SIG-M5 (cell line): ENCODE measurements around the gene SFMBT2.
"Not testable (repeated sequence)": the region's sequence is repeated elsewhere in the genome, so short reads cannot be mapped to it uniquely, and the experiment has no call there.

Source experiments
- DNase-seq: peaks from one replicate; lab custom pipeline; 2025; lab: John Stamatoyannopoulos, UW

SFMBT2 gene

DNA sequence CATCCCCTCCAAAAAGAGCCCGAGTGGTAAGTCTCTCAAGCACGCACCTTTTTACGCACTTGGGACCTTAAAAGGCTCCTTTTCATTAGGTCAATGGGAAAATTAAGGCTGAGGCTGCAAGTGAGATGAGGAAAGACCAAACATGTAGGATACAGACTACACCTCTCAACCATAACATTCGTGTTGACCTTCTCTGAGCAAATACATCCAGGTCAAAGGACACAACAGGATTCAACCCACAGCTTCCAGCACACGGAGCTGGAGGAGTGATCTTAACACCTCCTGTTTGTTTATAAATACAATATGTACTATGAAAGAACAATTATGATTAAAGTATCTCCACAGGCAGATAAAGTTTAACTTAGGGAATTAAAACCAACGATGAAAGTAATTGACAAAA is 9.7 kb downstream of the SFMBT2 start:
- DNase-seq: no peak

DNA sequence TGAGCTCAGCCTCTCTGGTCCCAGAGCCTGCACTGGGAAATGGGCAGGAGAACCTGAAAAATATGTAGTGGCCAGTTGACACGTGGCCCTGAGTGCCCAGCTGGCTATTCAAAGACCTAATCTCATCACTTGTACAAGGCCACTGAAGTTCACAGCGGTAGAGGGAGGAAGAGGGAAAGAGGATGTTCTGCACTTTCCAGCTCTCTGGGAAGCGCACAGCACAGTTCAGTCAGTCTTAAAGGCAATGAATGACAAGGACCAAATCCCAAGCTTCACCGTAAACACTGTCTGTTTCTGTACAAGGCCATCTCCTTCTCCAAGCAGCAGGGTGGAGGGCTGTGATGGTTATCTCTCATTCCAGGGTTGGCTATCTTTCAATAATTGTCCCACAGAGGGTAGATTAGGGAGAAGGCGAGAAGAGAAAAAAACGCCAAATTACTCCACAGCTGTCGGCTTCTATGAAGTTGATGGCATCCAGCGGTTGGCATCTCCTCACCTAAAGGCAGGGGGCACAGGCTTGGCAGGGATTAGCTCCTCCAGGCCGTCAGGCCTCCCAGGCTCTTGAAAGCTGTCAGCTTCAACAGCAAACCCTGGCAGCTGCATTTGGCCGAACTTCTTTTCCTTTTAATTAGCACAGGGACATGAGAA is 10.6 kb downstream of the SFMBT2 start:
- DNase-seq: no peak

DNA sequence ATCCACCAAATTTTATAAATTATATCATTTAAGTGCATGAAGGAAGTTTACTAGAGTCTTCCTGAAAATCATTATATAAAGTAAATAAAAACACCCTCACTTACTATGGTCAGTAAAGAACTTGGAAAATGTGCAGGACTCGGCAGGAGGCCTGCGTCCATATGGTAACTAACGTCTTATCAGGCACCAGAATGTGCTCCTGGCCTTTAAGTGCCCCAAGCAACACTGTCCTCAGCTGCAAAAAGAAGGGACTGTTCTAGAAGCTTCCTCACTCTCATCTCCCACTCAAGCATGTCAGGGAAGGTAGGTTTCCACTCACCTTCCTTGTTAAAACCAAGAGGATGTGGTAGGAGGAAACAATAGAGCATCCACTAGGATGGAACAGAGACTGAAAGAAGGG is 11.3 kb downstream of the SFMBT2 start:
- DNase-seq: no peak

DNA sequence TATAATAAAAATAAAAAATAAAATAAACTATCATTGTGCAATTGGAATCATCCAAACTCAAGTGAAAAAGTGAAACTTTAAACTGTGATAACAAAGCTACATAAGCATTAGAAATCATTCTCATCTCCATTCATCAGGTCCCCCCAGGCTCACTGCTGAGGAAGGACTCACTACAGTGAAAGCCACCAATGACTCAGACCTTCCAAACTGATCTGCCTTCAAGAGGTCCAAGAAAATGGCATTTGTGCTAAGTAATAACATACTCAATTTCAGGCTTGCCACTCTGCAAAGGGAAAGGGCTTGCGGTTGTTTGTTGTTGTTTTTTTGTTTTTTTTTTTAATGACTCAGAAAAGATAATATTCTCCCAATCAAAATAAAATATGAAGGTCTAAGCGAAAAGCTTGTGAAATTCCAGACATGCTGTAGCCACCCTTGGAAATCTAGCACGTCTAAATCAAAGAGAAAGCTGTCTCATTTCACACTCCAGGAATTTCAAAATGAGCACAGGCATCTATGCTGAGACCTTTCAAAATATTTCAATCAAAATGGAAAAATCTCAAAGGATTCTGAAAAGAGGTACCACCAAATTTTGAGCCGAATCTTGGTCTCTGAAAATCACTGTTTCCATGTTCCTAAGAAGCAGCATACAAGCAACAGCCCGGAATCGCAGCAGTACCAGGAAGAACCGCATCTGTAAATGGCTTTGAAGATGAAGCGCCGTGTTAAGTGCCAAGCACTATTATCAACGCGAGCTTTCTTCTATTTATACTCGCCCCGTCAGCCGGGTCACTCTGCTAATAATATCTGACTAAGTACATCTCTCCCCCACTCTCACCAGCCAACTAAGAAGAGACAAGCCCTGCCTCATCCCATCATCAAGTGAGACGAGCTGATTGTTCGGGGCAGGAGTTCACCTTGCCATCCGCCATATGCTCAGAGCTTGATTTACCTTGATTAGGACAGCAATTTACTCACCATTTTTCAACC is 13.5 kb downstream of the SFMBT2 start:
- DNase-seq: no peak

DNA sequence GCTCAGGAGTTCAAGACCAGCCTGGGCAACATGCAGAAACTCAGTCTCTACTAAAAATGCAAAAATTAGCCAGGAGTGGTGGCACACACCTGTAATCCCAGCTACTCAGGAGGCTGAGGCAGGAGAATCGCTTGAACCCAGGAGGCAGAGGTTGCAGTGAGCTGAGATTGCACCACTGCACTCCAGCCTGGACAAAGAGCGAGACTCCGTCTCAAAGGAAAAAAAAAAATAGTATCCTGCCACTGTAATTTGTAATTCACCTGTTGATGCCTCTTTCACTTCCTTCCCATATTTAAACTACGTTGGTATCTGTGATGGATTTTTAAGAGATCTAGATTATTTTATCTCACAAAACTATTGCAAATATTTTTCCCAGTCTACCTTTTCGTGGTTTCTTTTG is 18.5 kb downstream of the SFMBT2 start:
- not testable (repeated sequence) for DNase-seq

DNA sequence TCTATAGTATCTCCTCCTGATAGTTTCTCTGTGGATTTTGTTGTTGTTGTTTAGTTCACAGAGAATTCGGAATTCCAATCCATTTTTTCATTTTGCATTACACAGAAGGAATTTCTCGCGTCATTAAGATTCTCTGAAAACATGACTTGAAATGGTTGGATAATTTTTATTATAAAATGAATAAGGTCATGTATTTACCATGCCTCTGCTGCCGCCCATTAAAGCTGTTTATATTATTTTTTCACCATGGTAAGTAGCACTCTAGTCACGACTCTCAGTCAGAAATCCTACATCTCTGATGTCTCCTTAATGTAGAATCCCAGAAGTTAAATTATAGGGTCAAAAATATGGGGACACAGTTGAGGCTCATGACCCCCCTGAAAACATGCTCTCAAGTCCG is 19.1 kb downstream of the SFMBT2 start:
- no peak for DNase-seq

DNA sequence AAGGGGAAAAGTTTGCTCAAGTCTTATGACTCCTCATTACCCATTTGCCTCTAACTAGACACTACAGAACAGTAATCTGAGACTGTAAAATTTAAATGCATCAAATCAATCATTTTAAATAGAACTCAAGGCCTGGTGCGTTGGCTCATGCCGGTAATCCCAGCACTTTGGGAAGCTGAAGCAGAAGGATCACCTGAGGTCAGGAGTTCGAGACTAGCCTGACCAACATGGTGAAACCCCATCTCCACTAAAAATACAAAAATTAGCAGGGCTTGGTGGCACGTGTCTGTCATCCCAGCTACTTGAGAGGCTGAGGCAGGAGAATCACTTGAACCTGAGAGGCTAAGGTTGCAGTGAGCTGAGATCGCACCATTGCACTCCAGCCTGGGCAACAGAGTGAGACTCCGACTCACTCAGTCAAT is 20.1 kb downstream of the SFMBT2 start:
- DNase-seq: not testable (repeated sequence)

DNA sequence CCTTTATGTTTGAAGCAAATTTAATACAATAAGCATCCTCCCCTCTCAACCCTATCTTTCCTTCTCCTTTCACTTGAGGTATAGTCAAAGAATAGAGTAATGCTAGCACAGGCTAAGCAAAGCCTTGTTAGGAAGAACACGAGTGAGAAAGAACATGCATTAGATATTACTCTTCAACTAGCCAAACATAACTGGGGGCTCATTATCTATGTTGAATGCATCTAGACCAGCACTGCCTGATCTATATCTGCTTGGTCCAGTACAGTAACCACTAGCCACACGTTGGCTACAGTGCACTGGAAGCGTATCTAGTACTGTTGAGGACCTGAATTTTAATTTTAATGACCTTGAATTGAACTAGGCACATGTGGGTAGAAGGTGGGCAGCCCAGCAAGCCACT is 21.0 kb downstream of the SFMBT2 start:
- DNase-seq: no peak

DNA sequence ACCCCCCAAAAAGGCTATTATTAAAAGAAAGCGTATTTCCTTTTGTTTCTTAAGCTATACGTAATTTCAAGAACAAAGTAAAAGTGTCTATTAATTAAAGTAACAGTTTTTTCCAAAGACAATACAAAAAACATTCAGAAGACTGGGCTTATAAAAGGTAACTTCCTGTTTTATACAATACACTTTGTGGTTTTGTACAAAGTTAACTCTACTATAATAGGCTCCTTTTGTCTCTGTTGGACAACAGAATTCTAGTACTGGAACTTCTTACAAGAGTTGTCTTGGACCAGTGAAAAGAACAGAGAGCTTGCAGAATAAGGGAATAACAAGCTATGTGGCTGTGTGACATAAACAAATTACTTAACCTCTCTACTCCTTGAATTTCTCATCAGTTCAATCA is 21.5 kb downstream of the SFMBT2 start:
- DNase-seq: no peak

DNA sequence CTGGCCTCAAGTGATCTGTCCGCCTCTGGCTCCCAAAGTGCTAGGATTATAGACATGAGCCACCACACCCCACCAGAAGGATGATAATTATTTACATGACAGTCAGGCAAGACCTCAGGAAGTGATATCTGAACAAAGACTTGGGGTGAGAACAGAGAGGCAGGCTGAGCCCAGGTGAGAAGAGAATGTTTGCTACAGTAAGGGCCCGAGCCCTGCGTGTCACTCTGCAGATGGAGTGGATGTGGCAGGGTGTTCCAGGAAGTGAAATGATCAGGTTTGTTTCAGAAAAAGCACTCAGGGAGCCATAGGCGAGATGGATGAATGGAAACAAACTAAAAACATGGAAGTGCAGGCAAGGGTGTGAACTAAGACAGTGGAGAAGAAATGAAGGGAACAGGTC is 22.2 kb downstream of the SFMBT2 start:
- no peak for DNase-seq

DNA sequence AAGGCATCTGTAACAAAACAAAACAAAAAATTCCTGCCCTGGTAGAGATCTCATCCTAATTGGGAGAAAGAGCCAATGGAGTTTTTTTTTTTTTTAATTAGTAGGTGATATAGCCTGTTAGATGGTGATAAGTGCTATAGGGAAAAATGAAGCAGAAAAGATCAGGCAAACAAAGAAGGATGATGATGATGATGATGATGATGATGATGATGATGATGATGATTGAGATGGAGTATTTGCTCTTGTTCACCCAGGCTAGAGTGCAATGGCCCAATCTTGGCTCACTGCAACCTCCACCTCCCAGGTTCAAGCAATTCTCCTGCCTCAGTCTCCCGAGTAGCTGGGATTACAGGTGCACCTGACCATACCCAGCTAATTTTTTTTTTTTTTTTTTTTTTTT is 22.7 kb downstream of the SFMBT2 start:
- not testable (repeated sequence) for DNase-seq

DNA sequence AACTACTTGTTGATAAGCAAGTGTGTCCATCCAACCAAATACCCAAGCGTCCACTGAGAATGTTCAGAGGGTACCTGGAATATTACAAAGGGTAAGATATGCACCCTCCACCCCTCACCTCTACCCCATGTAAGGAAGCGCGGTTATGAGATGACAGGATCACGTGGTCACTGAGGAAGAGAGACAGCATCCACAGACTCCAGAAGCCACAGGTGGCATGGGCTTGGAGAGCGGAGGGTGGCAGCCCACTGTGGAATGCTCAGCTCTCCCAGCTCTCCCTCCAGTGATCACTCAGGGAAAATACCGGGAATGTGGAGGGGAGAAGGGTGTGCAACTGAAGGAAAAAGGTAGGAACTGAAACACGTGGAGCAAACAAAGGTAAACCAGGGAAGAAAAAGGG is 25.7 kb downstream of the SFMBT2 start:
- DNase-seq: no peak

DNA sequence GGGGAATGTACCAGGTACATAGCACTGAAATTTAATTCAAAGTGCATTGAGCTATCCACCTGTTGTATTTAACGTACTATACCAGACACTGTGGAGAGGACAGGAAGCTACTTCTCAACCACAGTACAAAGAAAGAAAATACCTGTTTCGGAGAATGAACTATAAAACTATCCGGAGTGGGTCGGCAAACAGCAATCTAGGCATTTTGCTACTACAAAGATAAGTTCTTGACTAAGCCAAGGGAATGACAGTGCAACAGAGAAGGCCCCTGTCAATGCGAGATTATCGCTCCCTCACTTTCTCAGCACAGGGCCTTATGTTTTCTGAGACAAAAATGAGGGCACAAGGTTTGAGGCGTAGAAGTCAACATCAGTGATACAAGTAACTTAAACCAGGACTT is 27.4 kb downstream of the SFMBT2 start:
- DNase-seq: no peak

DNA sequence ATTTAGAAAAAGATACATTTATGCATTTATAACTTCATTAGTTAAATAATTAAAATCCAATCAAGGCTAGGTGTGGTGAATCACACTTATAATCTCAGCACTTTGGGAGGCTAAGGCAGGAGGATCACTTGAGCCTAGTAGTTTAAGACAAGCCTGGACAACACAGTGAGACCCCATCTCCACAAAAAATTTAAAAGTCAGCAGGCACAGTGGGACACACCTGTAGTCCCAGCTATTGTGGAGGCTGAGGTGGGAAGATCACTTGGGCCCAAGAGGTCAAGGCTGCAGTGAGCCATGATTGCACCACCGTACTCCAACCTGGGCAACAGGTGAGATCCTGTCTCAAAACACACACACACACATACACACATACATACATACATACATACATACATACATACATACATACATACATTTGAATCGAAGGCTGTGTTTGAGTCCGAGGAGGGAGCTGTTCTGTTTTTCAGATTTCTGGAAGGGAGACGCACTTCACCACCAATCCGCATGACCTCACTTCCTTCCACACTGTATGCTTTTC is 30.1 kb downstream of the SFMBT2 start:
- DNase-seq: no peak

DNA sequence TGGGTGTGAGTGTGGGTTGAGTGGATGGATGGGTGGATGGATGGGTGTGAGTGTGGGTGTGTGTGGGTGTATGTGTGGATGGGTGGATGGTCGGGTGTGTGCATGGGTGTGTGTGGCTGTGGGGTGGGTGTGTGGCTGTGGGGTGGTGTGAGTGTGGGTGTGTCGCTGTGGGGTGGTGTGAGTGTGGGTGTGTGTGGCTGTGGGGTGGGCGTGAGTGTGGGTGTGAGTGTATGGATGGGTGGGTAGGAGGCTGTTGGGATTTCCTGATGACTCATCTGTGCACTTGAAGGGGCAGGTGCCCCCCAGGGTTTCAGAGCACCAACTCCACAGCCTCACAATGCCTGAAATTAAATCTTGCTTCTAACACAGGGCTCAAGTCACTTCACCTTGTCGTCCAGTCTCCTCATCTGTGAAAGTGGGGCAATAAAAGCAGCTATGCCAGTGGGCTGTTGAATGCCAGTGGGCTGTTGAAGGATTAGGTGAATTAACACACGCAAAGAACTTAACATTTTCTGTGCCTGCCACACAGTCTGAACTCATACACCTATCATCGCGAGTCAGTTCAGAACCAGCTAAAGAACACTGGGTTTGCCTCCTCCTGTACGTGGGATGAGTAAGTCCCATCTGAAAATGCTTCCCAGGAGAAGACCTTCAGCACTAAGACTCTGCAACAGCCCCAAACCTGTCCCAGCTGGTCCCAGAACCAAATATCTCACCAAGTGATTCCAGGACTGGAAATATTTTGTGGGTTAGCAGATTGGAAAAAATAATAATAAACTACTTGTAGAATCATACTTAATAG is 32.0 kb downstream of the SFMBT2 start:
- DNase-seq: no peak

DNA sequence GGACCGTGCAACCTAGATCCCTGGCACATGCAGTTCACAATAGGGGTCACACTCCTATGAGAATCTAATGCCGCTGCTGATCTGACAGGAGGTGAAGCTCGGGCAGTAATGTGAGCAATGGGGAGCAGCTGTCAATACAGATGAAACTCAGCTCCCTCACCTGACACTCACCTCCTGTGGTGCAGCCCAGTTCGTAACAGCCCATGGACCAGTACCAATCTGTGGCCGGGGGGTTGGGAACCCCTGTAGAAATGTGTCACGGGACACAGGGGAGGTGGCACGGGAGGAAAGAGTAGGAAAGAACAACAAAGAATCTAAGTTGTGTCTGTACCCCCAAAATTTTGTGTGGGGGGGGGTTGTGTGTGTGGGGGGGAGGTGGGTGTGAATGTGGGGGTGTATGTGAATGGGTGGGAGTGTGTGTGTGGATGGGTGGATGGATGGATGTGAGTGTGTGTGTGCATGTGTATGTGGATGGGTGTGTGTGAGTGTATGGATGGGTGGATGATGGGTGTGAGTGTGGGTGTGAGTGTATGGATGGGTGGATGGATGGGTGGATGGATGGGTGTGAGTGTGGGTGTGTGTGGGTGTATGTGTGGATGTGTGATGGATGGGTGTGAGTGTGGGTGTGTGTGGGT is 33.1 kb downstream of the SFMBT2 start:
- no peak for DNase-seq

DNA sequence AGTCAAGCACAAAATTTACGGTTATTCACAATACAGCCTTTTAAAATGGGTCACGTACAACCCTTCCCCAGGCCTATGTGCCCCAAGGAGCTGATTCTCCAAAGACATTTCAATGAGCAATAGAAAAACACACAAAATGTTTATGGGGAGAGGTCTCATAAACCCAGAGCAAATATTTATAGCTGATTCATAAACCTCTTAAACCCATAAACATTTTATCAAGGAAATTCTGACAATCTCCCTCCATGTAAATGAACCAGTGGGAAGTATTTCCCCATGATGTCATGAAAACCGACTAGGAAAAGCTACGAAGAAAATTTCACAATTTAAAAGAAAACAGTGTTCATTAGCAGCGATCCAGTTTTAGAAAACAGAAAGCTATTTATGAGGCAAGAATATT is 36.0 kb downstream of the SFMBT2 start:
- DNase-seq: no peak

DNA sequence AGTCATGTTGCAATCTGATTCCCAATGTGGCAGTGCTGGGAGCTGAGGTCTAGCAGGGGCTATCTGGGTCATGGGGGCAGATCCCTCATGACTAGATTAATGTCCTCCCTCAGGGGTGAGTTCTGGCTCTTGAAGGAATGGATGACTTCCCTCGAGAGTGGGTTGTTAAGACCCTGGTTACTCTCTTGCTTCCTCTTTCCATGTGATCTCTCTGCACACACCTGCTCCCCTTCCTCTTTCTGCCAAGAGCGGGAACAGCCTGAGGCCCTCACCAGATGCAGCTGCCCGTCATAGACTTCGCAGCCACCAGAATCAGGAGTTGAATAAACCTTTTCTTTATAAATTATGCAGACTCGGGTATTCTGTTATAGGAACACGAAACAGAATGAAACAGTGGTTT is 37.8 kb downstream of the SFMBT2 start:
- DNase-seq: no peak

DNA sequence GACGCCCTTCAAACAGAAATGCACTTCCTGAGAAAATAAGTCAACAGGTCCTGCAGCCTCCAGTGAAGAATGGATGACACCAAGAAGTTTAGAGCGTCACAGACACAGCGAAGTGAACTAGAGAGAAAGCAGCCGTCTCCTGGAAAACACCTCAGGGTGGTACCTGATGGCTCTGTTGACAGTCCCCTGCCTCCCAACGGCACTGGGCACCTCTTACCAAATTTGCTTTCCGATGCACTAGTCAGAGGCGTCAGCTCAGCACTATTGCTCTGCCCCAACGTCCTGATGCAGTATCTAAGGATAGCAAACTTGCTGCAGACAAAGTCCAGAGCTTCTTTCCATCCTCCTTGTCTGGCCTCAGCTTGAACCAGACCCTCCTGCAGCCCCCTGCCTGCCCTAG is 38.3 kb downstream of the SFMBT2 start:
- no peak for DNase-seq

DNA sequence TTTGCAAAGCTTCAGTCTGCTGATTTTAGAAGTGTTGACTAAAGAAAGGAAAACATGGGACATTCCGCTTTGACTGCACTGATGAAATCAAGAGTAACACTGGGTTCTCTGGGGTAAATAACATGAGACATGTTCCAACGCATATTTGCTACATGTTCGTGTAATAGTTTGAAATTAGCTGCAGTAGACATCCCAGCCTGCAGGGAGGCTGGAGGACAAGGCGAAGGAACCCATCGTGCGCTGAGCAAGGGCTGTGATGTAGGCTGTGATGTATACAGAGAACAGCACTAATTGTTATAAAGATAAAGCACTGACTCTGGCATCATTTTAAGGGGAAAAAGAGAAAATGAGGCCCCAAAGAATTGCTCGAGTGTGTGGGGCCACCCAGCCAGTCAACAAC is 40.3 kb downstream of the SFMBT2 start:
- DNase-seq: no peak

DNA sequence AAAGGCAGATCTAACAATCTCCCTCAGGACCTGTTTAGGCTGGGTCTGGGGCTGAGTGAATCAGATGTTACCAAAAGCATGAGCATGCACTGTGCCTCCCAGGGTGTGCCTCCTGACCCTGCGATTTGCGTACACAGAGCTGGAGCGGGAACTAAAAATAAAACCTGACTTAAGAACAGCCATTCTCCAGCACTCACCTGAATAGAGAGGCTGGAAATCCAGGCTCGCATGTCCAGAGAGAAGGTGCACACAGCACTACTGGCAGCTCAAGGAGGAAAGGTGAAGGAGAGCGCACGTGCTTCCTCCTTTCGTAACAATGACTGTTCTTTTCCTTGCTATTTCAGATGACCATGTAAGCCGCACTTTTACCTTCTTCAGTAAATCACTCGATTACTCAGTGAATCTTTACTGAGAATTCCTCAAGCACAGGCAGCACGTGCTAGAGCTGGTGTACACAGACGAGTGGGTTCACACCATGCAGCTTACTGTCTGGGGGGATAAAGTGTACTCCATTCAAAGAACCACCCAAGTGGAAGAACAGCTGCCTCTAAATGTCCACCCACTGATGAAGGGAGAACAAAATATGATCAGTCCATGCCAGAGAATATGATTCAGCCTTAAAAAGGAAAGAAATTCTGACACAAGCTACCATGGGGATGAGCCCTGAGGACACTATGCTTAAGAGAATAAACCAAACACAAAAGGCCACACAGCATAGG is 45.6 kb downstream of the SFMBT2 start:
- DNase-seq: no peak
